ENCODE data around the gene KLHL28. TPM values are rescaled to one million over a fixed set of nuclear protein-coding genes. Genes with fewer than 3 reads are reported as not detected.

The KLHL28 gene
- total RNA-seq, 1 experiment from 2014 or later = 11.2 TPM

DNA sequence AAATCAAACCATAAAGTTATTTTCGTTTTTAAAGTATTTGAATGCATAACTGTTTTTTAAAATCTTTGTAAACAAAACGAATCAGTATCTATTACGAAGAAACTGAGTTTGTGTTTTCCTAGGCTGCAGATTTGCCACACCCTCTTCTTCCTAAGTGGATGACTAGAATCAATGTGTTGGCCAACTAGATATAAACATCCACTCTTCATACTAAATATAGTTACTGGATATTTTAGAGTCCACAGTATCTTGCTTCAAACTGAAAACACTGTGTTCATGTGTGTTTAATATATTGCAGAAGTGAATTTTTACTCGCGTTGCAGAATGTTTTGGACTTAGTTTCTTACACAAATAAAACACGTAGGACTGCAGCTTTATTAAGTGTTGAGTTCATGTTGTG, 63.2 kb downstream of the KLHL28 start:
- ChIA-PET RAD21 (ENCODE audit: low non-redundant PET in 1 of 2, low total read pairs in 2 of 2, uncharacterized antibody in 2 of 2, unreplicated experiment in 2 of 2) (no interaction called here), CTCF (no interaction called here), POLR2A (no interaction called here)
- Histone ChIP-seq H2AFZ (ENCODE audit: low read depth, low read length, poor library complexity, severe bottlenecking) (no peak overlapping the region), H3K79me2 (ENCODE audit: insufficient read depth, low read length) (no peaks in the 10 kb centered on the region), H3K9ac (ENCODE audit: low read length) (no peak overlapping the region), H3K27ac (ENCODE audit: low read depth, low read length) (no peak overlapping the region), H3K9me2 (ENCODE audit: insufficient read depth) (no peaks in the 10 kb centered on the region), H3K9me3 (ENCODE audit: control insufficient read depth in 1 of 2, insufficient read depth in 1 of 2, low read depth in 1 of 2, low read length in 2 of 2) (no peaks in the 10 kb centered on the region), H3K4me1 (ENCODE audit: control insufficient read depth in 1 of 2, insufficient read depth in 2 of 2, low read length in 2 of 2) (peaks cover 8 to 14% of the 10 kb centered on the region in 2 experiments; a peak in 3 of 4 replicates), H3K36me3 (ENCODE audit: control insufficient read depth in 1 of 2, insufficient read depth in 2 of 2, low read length in 2 of 2) (no peaks in the 10 kb centered on the region), H3K27me3 (ENCODE audit: insufficient read depth, low read length) (no peaks in the 10 kb centered on the region), H4K20me1 (ENCODE audit: insufficient read depth) (no peaks in the 10 kb centered on the region), H3K4me2 (ENCODE audit: low read length) (peak overlapping the region; percentile 92), H3K4me3 (replicated peaks in 1 of 2; ENCODE audit: low read depth in 1 of 2, low read length in 2 of 2) (peak overlapping the region; percentile 59 to 71; a peak in 2 of 4 replicates)
- no TSS peak for BruUV-seq (replicated peaks)
- intact Hi-C loops (cut with micrococcal nuclease) = loop anchor here (5.0 kb wide), 1 partner anchor 354 kb away; the partner anchor contains the start of gene MIS18BP1
- DNase-seq (ENCODE audit: low read depth, low spot score) (no peak), ATAC-seq (no peak)
- TF ChIP-seq ELF1 (IDR thresholded peaks at IDR 0.05; ENCODE audit: borderline replicate concordance, low read depth) (no peak), EZH2 (IDR thresholded peaks at IDR 0.05) (no peak), YY1 (IDR thresholded peaks at IDR 0.05; ENCODE audit: extremely low read depth, insufficient replicate concordance, low read depth, low read length) (no peak), POLR2A (IDR thresholded peaks at IDR 0.05; ENCODE audit: borderline replicate concordance, extremely low read depth, insufficient read depth, insufficient read length) (no peak), FOSL1 (IDR thresholded peaks at IDR 0.05; ENCODE audit: low read depth) (no peak), SIN3A (IDR thresholded peaks at IDR 0.05; ENCODE audit: low read depth) (no peak), SRF (IDR thresholded peaks at IDR 0.05; ENCODE audit: low read depth) (no peak), CBX3 (IDR thresholded peaks at IDR 0.05; ENCODE audit: low read depth) (no peak), CEBPB (IDR thresholded peaks at IDR 0.05; ENCODE audit: low read depth) (no peak), JUND (IDR thresholded peaks at IDR 0.05) (no peak)
- TF ChIP-seq, protein P1, sequence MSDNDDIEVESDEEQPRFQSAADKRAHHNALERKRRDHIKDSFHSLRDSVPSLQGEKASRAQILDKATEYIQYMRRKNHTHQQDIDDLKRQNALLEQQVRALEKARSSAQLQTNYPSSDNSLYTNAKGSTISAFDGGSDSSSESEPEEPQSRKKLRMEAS (IDR thresholded peaks at IDR 0.05) = no peak
- TF ChIP-seq, protein P2, sequence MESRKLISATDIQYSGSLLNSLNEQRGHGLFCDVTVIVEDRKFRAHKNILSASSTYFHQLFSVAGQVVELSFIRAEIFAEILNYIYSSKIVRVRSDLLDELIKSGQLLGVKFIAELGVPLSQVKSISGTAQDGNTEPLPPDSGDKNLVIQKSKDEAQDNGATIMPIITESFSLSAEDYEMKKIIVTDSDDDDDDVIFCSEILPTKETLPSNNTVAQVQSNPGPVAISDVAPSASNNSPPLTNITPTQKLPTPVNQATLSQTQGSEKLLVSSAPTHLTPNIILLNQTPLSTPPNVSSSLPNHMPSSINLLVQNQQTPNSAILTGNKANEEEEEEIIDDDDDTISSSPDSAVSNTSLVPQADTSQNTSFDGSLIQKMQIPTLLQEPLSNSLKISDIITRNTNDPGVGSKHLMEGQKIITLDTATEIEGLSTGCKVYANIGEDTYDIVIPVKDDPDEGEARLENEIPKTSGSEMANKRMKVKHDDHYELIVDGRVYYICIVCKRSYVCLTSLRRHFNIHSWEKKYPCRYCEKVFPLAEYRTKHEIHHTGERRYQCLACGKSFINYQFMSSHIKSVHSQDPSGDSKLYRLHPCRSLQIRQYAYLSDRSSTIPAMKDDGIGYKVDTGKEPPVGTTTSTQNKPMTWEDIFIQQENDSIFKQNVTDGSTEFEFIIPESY (IDR thresholded peaks at IDR 0.05; ENCODE audit: extremely low read depth, insufficient replicate concordance, low read length) = no peak
- TF ChIP-seq, protein P3, sequence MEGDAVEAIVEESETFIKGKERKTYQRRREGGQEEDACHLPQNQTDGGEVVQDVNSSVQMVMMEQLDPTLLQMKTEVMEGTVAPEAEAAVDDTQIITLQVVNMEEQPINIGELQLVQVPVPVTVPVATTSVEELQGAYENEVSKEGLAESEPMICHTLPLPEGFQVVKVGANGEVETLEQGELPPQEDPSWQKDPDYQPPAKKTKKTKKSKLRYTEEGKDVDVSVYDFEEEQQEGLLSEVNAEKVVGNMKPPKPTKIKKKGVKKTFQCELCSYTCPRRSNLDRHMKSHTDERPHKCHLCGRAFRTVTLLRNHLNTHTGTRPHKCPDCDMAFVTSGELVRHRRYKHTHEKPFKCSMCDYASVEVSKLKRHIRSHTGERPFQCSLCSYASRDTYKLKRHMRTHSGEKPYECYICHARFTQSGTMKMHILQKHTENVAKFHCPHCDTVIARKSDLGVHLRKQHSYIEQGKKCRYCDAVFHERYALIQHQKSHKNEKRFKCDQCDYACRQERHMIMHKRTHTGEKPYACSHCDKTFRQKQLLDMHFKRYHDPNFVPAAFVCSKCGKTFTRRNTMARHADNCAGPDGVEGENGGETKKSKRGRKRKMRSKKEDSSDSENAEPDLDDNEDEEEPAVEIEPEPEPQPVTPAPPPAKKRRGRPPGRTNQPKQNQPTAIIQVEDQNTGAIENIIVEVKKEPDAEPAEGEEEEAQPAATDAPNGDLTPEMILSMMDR (IDR thresholded peaks at IDR 0.05 in 2 of 3, conservative IDR thresholded peaks at IDR 0.05 in 1 of 3; ENCODE audit: borderline replicate concordance in 1 of 3, insufficient read depth in 1 of 3, low read depth in 2 of 3, low read length in 2 of 3) = no peak
